ENCODE results near the gene PRDM16. TPM values are rescaled to one million over a fixed set of nuclear protein-coding genes. Genes with fewer than 3 reads are reported as not detected.

The PRDM16 gene
- total RNA-seq, 1 experiment from 2014 or later = 0.04 TPM

DNA sequence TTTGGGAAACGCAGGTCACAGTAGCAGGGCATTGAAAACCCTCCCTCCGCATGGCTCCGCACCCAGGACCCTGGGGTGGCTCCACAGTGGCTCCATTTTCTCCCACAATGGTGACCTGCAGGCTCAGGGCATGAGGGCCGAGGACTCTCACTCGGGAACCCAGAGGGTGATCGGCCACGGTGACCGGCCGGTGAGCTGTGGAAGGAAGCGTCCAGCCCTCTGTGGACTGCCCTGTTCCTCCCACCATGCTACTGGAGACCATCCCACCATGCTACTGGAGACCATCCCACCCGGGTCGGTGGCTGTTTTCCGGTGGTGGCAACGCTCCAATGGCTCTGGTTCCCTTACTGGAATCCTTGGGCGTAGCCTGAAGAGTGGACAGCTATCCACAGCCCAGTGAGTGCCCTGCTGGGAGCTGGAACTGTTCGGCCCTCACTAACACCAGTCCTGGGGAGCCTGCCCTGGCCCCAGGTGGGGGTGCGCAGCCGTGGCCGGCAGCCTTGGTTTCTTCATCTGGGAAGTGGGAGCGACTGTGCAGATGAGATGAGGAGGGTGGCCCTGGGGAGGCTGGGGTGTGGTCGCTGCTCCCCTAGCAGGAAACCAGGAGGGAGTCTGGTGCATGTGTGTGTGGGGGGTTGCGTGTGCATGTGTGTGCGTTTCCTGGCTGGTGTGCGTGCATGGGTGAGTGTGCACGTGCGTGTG is 59.6 kb downstream of the PRDM16 start:
- H3K27me3 ChIP-seq (ENCODE audit: low read length) = peaks cover 100% of the 10 kb centered on the region
- no peak overlapping the region for H3K4me3 ChIP-seq (ENCODE audit: low read length)
- ChIA-PET POLR2A (ENCODE audit: unreplicated experiment) (no interaction called here), CTCF (no interaction called here)
- TF ChIP-seq EZH2phosphoT487 (IDR thresholded peaks at IDR 0.05; ENCODE audit: borderline replicate concordance, low read length) (no peak), EZH2 (IDR thresholded peaks at IDR 0.05; ENCODE audit: low read length, unreplicated experiment) (no peak), CTCF (conservative IDR thresholded peaks at IDR 0.05; ENCODE audit: low read depth, low read length) (no peak)
- no peak overlapping the region for H3K9ac ChIP-seq (ENCODE audit: low read length)
- ATAC-seq (no peak), DNase-seq (no peak)
- H3K4me1 ChIP-seq (ENCODE audit: insufficient read depth, low read length) = 0 out of 2 replicates have a peak, but pooled peaks cover 1% of the 10 kb centered on the region
- no peak overlapping the region for H3K27ac ChIP-seq (ENCODE audit: low read length)
- intact Hi-C loops (cut with micrococcal nuclease) = no loop called here
- no peak overlapping the region for H3K4me2 ChIP-seq (ENCODE audit: low read length)
- H3K9me2 ChIP-seq (replicated peaks; ENCODE audit: low read length) = no peaks in the 10 kb centered on the region
- no peak overlapping the region for H2AFZ ChIP-seq (ENCODE audit: low read length)
- no peaks in the 10 kb centered on the region for H3K9me3 ChIP-seq (ENCODE audit: low read length)
- no peaks in the 10 kb centered on the region for H3K79me2 ChIP-seq (ENCODE audit: low read length)
- no TSS peak for BruUV-seq (replicated peaks)
- no peaks in the 10 kb centered on the region for H4K20me1 ChIP-seq (ENCODE audit: low read length)
- no peaks in the 10 kb centered on the region for H3F3A ChIP-seq (ENCODE audit: low read length, unreplicated experiment)
- H3K36me3 ChIP-seq (ENCODE audit: low read depth, low read length) = no peaks in the 10 kb centered on the region

- no peaks in the 10 kb centered on the region for H3K9me3 ChIP-seq (ENCODE audit: low read length)
- H3K9ac ChIP-seq (ENCODE audit: low read length) = no peak overlapping the region
- DNase-seq (no peak), ATAC-seq (no peak)
- H3K4me1 ChIP-seq (ENCODE audit: insufficient read depth, low read length) = 0 out of 2 replicates have a peak, but pooled peaks cover 6% of the 10 kb centered on the region
- no peaks in the 10 kb centered on the region for H3K9me2 ChIP-seq (replicated peaks; ENCODE audit: low read length)
- H4K20me1 ChIP-seq (ENCODE audit: low read length) = no peaks in the 10 kb centered on the region
- H3K27ac ChIP-seq (ENCODE audit: low read length) = no peak overlapping the region
- ChIA-PET CTCF (no interaction called here), POLR2A (ENCODE audit: unreplicated experiment) (no interaction called here)
- H2AFZ ChIP-seq (ENCODE audit: low read length) = no peak overlapping the region
- H3K36me3 ChIP-seq (ENCODE audit: low read depth, low read length) = no peaks in the 10 kb centered on the region
- no peak overlapping the region for H3K4me2 ChIP-seq (ENCODE audit: low read length)
- no peak for TF ChIP-seq CTCF (conservative IDR thresholded peaks at IDR 0.05; ENCODE audit: low read depth, low read length)
- no peak for TF ChIP-seq EZH2phosphoT487 (IDR thresholded peaks at IDR 0.05; ENCODE audit: borderline replicate concordance, low read length)
- no peak for TF ChIP-seq EZH2 (IDR thresholded peaks at IDR 0.05; ENCODE audit: low read length, unreplicated experiment)
- BruUV-seq (replicated peaks) = no TSS peak
- H3F3A ChIP-seq (ENCODE audit: low read length, unreplicated experiment) = no peaks in the 10 kb centered on the region
- no peak overlapping the region for H3K4me3 ChIP-seq (ENCODE audit: low read length)
- intact Hi-C loops (cut with micrococcal nuclease) = no loop called here
- H3K27me3 ChIP-seq (ENCODE audit: low read length) = peaks cover 100% of the 10 kb centered on the region
- no peaks in the 10 kb centered on the region for H3K79me2 ChIP-seq (ENCODE audit: low read length)
These were observed 60.1 kb downstream of the PRDM16 start for GRCh38 chr1:3129133-3129490.

DNA sequence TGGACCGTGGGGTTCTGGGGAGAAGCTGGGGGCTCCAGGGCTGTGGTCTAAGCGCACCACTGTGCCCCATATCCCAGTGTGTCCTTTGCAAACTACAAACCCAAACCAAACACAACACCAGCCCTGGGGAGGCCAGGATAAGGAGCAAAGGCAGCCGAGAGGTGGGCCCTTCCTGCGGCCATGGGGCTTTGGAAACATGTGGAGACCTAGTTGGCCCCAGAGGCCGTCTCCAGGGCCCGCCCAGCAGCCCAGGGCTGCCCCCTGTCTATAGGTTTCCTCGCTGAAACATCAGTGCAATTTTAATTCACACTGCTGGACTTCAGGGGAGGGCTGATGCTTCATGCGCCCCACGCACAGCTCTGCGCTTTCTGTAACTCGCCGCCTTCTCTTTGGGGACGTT is 61.3 kb downstream of the PRDM16 start:
- no peak for ATAC-seq
- TF ChIP-seq CTCF (conservative IDR thresholded peaks at IDR 0.05; ENCODE audit: low read depth, low read length) (no peak), EZH2 (IDR thresholded peaks at IDR 0.05; ENCODE audit: low read length, unreplicated experiment) (no peak), EZH2phosphoT487 (IDR thresholded peaks at IDR 0.05; ENCODE audit: borderline replicate concordance, low read length) (no peak)

More for the DNA sequence above, 61.3 kb downstream of the PRDM16 start:
- Histone ChIP-seq H3K79me2 (ENCODE audit: low read length) (no peaks in the 10 kb centered on the region), H3K27me3 (ENCODE audit: low read length) (peaks cover 100% of the 10 kb centered on the region), H2AFZ (ENCODE audit: low read length) (no peak overlapping the region), H3K9me2 (replicated peaks; ENCODE audit: low read length) (no peaks in the 10 kb centered on the region), H3K9me3 (ENCODE audit: low read length) (no peaks in the 10 kb centered on the region), H4K20me1 (ENCODE audit: low read length) (no peaks in the 10 kb centered on the region), H3K4me1 (ENCODE audit: insufficient read depth, low read length) (0 out of 2 replicates have a peak, but pooled peaks cover 6% of the 10 kb centered on the region), H3F3A (ENCODE audit: low read length, unreplicated experiment) (no peaks in the 10 kb centered on the region), H3K36me3 (ENCODE audit: low read depth, low read length) (no peaks in the 10 kb centered on the region), H3K9ac (ENCODE audit: low read length) (no peak overlapping the region), H3K27ac (ENCODE audit: low read length) (no peak overlapping the region), H3K4me3 (ENCODE audit: low read length) (no peak overlapping the region), H3K4me2 (ENCODE audit: low read length) (no peak overlapping the region)
- no peak for DNase-seq
- CTCF ChIA-PET = no interaction called here
- no TSS peak for BruUV-seq (replicated peaks)
- intact Hi-C loops (cut with micrococcal nuclease) = no loop called here
- POLR2A ChIA-PET (ENCODE audit: unreplicated experiment) = no interaction called here
